CD14-positive monocyte (primary cell): ENCODE data around the gene SH3PXD2A. TPM values are rescaled to one million over a fixed set of nuclear protein-coding genes. Genes with fewer than 3 reads are reported as not detected.

Experiments used
- DNase-seq, 3 donors: peaks; one replicate each; pipeline ENCODE4 v3.0.0-alpha.2; 2011 to 2022
- H2AFZ ChIP-seq: 2 replicates; pipeline ENCODE4 v1.6.0; 2012; ENCODE audit warnings: mild to moderate bottlenecking, low read depth, low read length, inconsistent platforms; ENCODE audit not compliant: insufficient read depth, poor library complexity, severe bottlenecking
- H3K27ac ChIP-seq, 2 donors: 1 replicate in 1 of 2; 2 replicates in 1 of 2; pipeline ENCODE4 v1.5.1; 2012 to 2013; ENCODE audit warnings: low read length in 2 of 2, control low read depth in 1 of 2, inconsistent platforms in 1 of 2, low read depth in 1 of 2, mild to moderate bottlenecking in 1 of 2
- H3K27me3 ChIP-seq, 2 donors: one replicate each; pipeline versions ENCODE4 v1.6.0 to v1.6.1; 2011 to 2013; ENCODE audit warnings: low read length in 2 of 2; ENCODE audit not compliant: control insufficient read depth in 2 of 2, insufficient read depth in 2 of 2
- H3K36me3 ChIP-seq, 2 donors: replicated peaks in 1 of 2; 1 replicate in 1 of 2; 2 replicates in 1 of 2; pipeline versions ENCODE4 v1.5.1 to v1.6.1; 2012 to 2013; ENCODE audit warnings: low read length in 2 of 2, control low read depth in 1 of 2, inconsistent platforms in 1 of 2, mild to moderate bottlenecking in 1 of 2; ENCODE audit not compliant: insufficient read depth in 2 of 2, control insufficient read depth in 1 of 2
- H3K4me1 ChIP-seq, 2 donors: 1 replicate in 1 of 2; 2 replicates in 1 of 2; pipeline versions ENCODE4 v1.5.1 to v1.6.1; 2012 to 2013; ENCODE audit warnings: low read length in 2 of 2, control low read depth in 1 of 2, inconsistent platforms in 1 of 2, mild to moderate bottlenecking in 1 of 2, moderate library complexity in 1 of 2; ENCODE audit not compliant: insufficient read depth in 2 of 2, control insufficient read depth in 1 of 2
- H3K4me2 ChIP-seq: replicated peaks from 2 replicates; pipeline ENCODE3; 2012; ENCODE audit warnings: low read length, moderate library complexity, mild to moderate bottlenecking; ENCODE audit not compliant: poor library complexity, severe bottlenecking; ENCODE audit errors: extremely low read depth
- H3K4me3 ChIP-seq, 3 experiments: fragments of 200-600 bp in 1 of 3; sonication (generic) in 1 of 3; replicated peaks in 1 of 3; 1 replicate in 2 of 3; 2 replicates in 1 of 3; pipeline ENCODE4 v1.5.1; 2011 to 2013; ENCODE audit warnings: low read length in 3 of 3, mild to moderate bottlenecking in 3 of 3, control low read depth in 2 of 3, low read depth in 2 of 3, inconsistent platforms in 1 of 3, moderate library complexity in 1 of 3
- H3K79me2 ChIP-seq: 2 replicates; pipeline ENCODE4 v1.6.0; 2012; ENCODE audit warnings: mild to moderate bottlenecking, control low read depth, inconsistent platforms, low read length, moderate library complexity; ENCODE audit not compliant: insufficient read depth
- H3K9ac ChIP-seq: 2 replicates; pipeline ENCODE4 v1.6.0; 2017; ENCODE audit warnings: low read length, mild to moderate bottlenecking; ENCODE audit not compliant: insufficient read depth, poor library complexity, severe bottlenecking
- H3K9me3 ChIP-seq, 2 donors: replicated peaks in 1 of 2; 1 replicate in 1 of 2; 2 replicates in 1 of 2; pipeline versions ENCODE4 v1.5.1 to v1.6.1; 2012 to 2013; ENCODE audit warnings: low read length in 2 of 2, control low read depth in 1 of 2; ENCODE audit not compliant: control insufficient read depth in 1 of 2, insufficient read depth in 1 of 2
- H4K20me1 ChIP-seq: 2 replicates; pipeline ENCODE4 v1.6.0; 2012; ENCODE audit warnings: mild to moderate bottlenecking, low read length, control low read depth, moderate library complexity; ENCODE audit not compliant: insufficient read depth
- H3K27ac Mint-ChIP-seq, 7 donors: one replicate each; pipeline ENCODE4 v1.8.0; 2020; ENCODE audit warnings: mild to moderate bottlenecking in 7 of 7, mixed read lengths in 7 of 7, moderate library complexity in 6 of 7, inconsistent platforms in 2 of 7
- H3K27me3 Mint-ChIP-seq, 3 donors: one replicate each; pipeline ENCODE4 v1.8.0; 2021 to 2022; ENCODE audit warnings: low read depth in 3 of 3, mild to moderate bottlenecking in 3 of 3, mixed read lengths in 3 of 3, moderate library complexity in 3 of 3, inconsistent platforms in 1 of 3
- H3K36me3 Mint-ChIP-seq, 2 donors: one replicate each; pipeline ENCODE4 v1.8.0; 2020; ENCODE audit warnings: mixed read lengths in 2 of 2, inconsistent platforms in 1 of 2, mild to moderate bottlenecking in 1 of 2
- H3K4me1 Mint-ChIP-seq: one replicate; pipeline ENCODE4 v1.8.0; 2020; ENCODE audit warnings: mild to moderate bottlenecking, mixed read lengths
- H3K4me3 Mint-ChIP-seq, 2 donors: one replicate each; pipeline ENCODE4 v1.8.0; 2020; ENCODE audit warnings: mild to moderate bottlenecking in 2 of 2, mixed read lengths in 2 of 2, moderate library complexity in 1 of 2
- H3K9me3 Mint-ChIP-seq, 7 donors: one replicate each; pipeline ENCODE4 v1.8.0; 2020 to 2022; ENCODE audit warnings: mixed read lengths in 7 of 7, mild to moderate bottlenecking in 6 of 7, moderate library complexity in 6 of 7, inconsistent platforms in 2 of 7
- CTCF ChIP-seq: fragments of 200-600 bp; IDR thresholded peaks from one replicate; pipeline ENCODE4 v1.8.0; 2022; ENCODE audit warnings: antibody characterized with exemption, mild to moderate bottlenecking
- WGBS: methylation state at CpG from one replicate; pipeline ENCODE4 v1.1.5; 2013; ENCODE audit warnings: missing lambda C conversion rate; ENCODE audit not compliant: insufficient coverage; 5-methylcytosine and 5-hydroxymethylcytosine counted together
- intact Hi-C, 2 donors: fragments of 100-400 bp; cut with micrococcal nuclease; formaldehyde crosslinking; loops; one replicate each; pipeline versions ENCODE4 v1.15.0 to v1.15.1; 2023
- polyA plus RNA-seq, 3 donors: library from polyadenylated mRNA; depleted of rRNA in 1 of 3; unstranded in 2 of 3; stranded (reverse) in 1 of 3; fragments of 300-500 nt in 2 of 3; fragments of >200 nt in 1 of 3; fragmentation: Illumina TruSeq in 2 of 3; gene quantifications; 1 replicate in 2 of 3; 2 replicates in 1 of 3; pipeline ENCODE4 v1.2.3, GENCODE V29; 2012 to 2021

SH3PXD2A gene
- polyA plus RNA-seq, 3 donors, result 0.01 to 0.76 (median 0.05) TPM

DNA sequence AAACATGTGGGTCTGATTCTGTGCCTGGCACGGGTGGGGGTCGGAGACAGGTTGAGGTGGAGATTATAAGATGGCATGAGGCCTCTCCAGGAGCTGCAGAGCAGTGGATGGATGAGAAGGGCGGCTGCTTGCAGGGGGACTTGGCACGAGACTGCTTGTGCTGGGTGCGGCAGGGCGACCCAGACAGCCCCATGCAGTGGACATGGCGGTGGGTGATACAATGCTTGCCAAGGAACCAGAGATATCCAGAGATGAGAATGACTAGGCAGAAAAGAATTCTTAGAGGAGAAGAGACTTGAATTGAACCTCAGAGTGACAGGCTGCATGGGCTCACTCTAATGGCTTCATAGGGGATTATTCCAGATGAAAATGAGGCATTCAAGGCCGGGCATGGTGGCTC is 216.4 kb downstream of the SH3PXD2A start:
- intact Hi-C loops, result no loop called here
- DNase-seq, result no peak
- Histone ChIP-seq H3K4me3 (no peak overlapping the region), H3K4me1 (no peaks in the 10 kb centered on the region), H3K9me3 (no peaks in the 10 kb centered on the region), H3K4me2 (no peak overlapping the region), H3K27me3 (no peaks in the 10 kb centered on the region), H3K79me2 (no peaks in the 10 kb centered on the region), H4K20me1 (no peaks in the 10 kb centered on the region), H3K36me3 (no peaks in the 10 kb centered on the region), H2AFZ (no peak overlapping the region), H3K27ac (no peak overlapping the region), H3K9ac (no peak overlapping the region)
- Mint-ChIP-seq H3K4me3 (no peak overlapping the region), H3K27me3 (peaks cover 0 to 9% (median 2%) of the 10 kb centered on the region in 3 donors), H3K36me3 (no peaks in the 10 kb centered on the region), H3K9me3 (no peaks in the 10 kb centered on the region), H3K4me1 (no peaks in the 10 kb centered on the region), H3K27ac (peak overlapping the region in 1 of 7 donors; percentile 72)
- 100% methylated on average over 7 of the region's 8 CpGs for WGBS
- no peak for TF ChIP-seq CTCF

- H3K9me3 Mint-ChIP-seq, result no peaks in the 10 kb centered on the region
- intact Hi-C loops, result no loop called here
- H3K79me2 ChIP-seq, result no peaks in the 10 kb centered on the region
- H3K36me3 Mint-ChIP-seq, result no peaks in the 10 kb centered on the region
- no peak overlapping the region for H3K4me3 ChIP-seq
- no peak overlapping the region for H3K4me2 ChIP-seq
- no peak overlapping the region for H3K27ac Mint-ChIP-seq
- no peak for TF ChIP-seq CTCF
- peaks cover 0 to 3% (median 2%) of the 10 kb centered on the region in 3 donors for H3K27me3 Mint-ChIP-seq
- H2AFZ ChIP-seq, result no peak overlapping the region
- H3K9ac ChIP-seq, result no peak overlapping the region
- H3K27me3 ChIP-seq, result no peaks in the 10 kb centered on the region
- H3K4me3 Mint-ChIP-seq, result no peak overlapping the region
- DNase-seq, result no peak
- 97% methylated on average over 18 of the region's 19 CpGs for WGBS
- no peaks in the 10 kb centered on the region for H3K4me1 Mint-ChIP-seq
- no peaks in the 10 kb centered on the region for H3K36me3 ChIP-seq
- H3K27ac ChIP-seq, result no peak overlapping the region
- H3K4me1 ChIP-seq, result no peaks in the 10 kb centered on the region
- no peaks in the 10 kb centered on the region for H4K20me1 ChIP-seq
- no peaks in the 10 kb centered on the region for H3K9me3 ChIP-seq
Measured at GRCh38 chr10:103637927-103638557, 217.3 kb downstream of the SH3PXD2A start.
